Measurements from ENCODE around the gene TULP4.

Gene TULP4

GRCh38 chr6:158312165-158312564, at the start of gene TULP4:
TULP4 (plus strand) TSS chr6:158312465; CDS start chr6:158314017, 1,552 bp downstream.
- DNase-seq (ENCODE audit: low read depth in 2 of 2): no peak

- no peak for DNase-seq (ENCODE audit: low read depth in 2 of 2)
These were observed 49.5 kb upstream of the TULP4 start for GRCh38 chr6:158262755-158263154.

- DNase-seq (ENCODE audit: low read depth in 2 of 2): no peak
These were observed 48.1 kb upstream of the TULP4 start for GRCh38 chr6:158264180-158264579.

GRCh38 chr6:158266131-158266530, 46.1 kb upstream of the TULP4 start:
- DNase-seq (ENCODE audit: low read depth in 2 of 2): no peak

- no peak for DNase-seq (ENCODE audit: low read depth in 2 of 2)
These were observed 43.7 kb upstream of the TULP4 start for GRCh38 chr6:158268361-158269147.

- DNase-seq (ENCODE audit: low read depth in 2 of 2): no peak
These were observed 42.6 kb upstream of the TULP4 start for GRCh38 chr6:158269657-158270056.

GRCh38 chr6:158270389-158271127, 41.7 kb upstream of the TULP4 start:
- no peak for DNase-seq (ENCODE audit: low read depth in 2 of 2)

GRCh38 chr6:158272324-158272723, 39.9 kb upstream of the TULP4 start:
- no peak for DNase-seq (ENCODE audit: low read depth in 2 of 2)

- DNase-seq (ENCODE audit: low read depth in 2 of 2): no peak
These were observed 34.3 kb upstream of the TULP4 start for GRCh38 chr6:158278004-158278403.

- DNase-seq (ENCODE audit: low read depth in 2 of 2): no peak
These were observed 32.6 kb upstream of the TULP4 start for GRCh38 chr6:158279615-158280014.

GRCh38 chr6:158283304-158283980, 28.8 kb upstream of the TULP4 start:
- DNase-seq (ENCODE audit: low read depth in 2 of 2): peak in 1 of 2 experiments; percentile 28

GRCh38 chr6:158284007-158284875, 28.0 kb upstream of the TULP4 start:
- DNase-seq (ENCODE audit: low read depth in 2 of 2): peak; percentile 85 to 89

- no peak for DNase-seq (ENCODE audit: low read depth in 2 of 2)
These were observed 27.2 kb upstream of the TULP4 start for GRCh38 chr6:158284876-158285655.

GRCh38 chr6:158285656-158286021, 26.6 kb upstream of the TULP4 start:
- DNase-seq (ENCODE audit: low read depth in 2 of 2): no peak

GRCh38 chr6:158286413-158286812, 25.9 kb upstream of the TULP4 start:
- peak; percentile 34 to 49 for DNase-seq (ENCODE audit: low read depth in 2 of 2)

- DNase-seq (ENCODE audit: low read depth in 2 of 2): no peak
These were observed 25.2 kb upstream of the TULP4 start for GRCh38 chr6:158287047-158287446.

GRCh38 chr6:158290040-158290439, 22.2 kb upstream of the TULP4 start:
- DNase-seq (ENCODE audit: low read depth in 2 of 2): no peak

GRCh38 chr6:158290659-158291058, 21.6 kb upstream of the TULP4 start:
- no peak for DNase-seq (ENCODE audit: low read depth in 2 of 2)

- DNase-seq (ENCODE audit: low read depth in 2 of 2): no peak
These were observed 20.2 kb upstream of the TULP4 start for GRCh38 chr6:158292016-158292415.

GRCh38 chr6:158293122-158293521, 19.1 kb upstream of the TULP4 start:
- no peak for DNase-seq (ENCODE audit: low read depth in 2 of 2)
